HepG2 (cell line): Measurements from ENCODE around the gene SLC25A45. TPM values are rescaled to one million over a fixed set of nuclear protein-coding genes. Genes with fewer than 3 reads are reported as not detected.

Source experiments
- ATAC-seq: fragments of 200-7000 bp; cut with Tn5 transposase; 3 replicates; pipeline ENCODE4 v1.9.1; 2020; ENCODE audit warnings: mild to moderate bottlenecking, moderate library complexity
- BruUV-seq: library from RNA; stranded (reverse); fragments of 400-500 nt; replicated peaks from 2 replicates; lab custom pipeline; 2021; lab: Mats Ljungman, UMichigan
- CTCF ChIA-PET: fragments of 300-600 bp; formaldehyde crosslinking; extraction: SDS; loops from one replicate; lab custom pipeline; 2021; ENCODE audit warnings: low total read pairs, inconsistent platforms, low intra/inter-chr PET ratio; lab: Yijun Ruan, JAX
- POLR2A ChIA-PET: fragments of 350-600 bp; sonication (Branson Sonifier 250); formaldehyde crosslinking; loops from one replicate; lab custom pipeline; 2020; ENCODE audit warnings: antibody characterized with exemption, inconsistent platforms; lab: Yijun Ruan, JAX
- DNase-seq: peaks from one replicate; pipeline ENCODE4 v3.0.0-alpha.2; 2015; ENCODE audit warnings: low spot score
- FAIRE-seq: peaks from 3 replicates; lab custom pipeline; 2011; peaks lifted over from hg19 to GRCh38; lab: Jason Lieb, UNC
- H2AFZ ChIP-seq: one replicate; pipeline ENCODE4 v1.6.1; 2011; ENCODE audit warnings: low read length, inconsistent platforms
- H3K27ac ChIP-seq: fragments of 300-600 bp; 3 replicates; pipeline ENCODE4 v1.8.0; 2011; ENCODE audit warnings: mixed run types, mild to moderate bottlenecking, mixed read lengths, low read length, inconsistent platforms; ENCODE audit not compliant: insufficient read depth; ENCODE audit errors: extremely low read length
- H3K27me3 ChIP-seq, 2 experiments: fragments of 200-600 bp in 1 of 2; 2 replicates in 1 of 2; 3 replicates in 1 of 2; pipeline versions ENCODE4 v1.6.0 to v1.8.0; 2011; ENCODE audit warnings: low read length in 2 of 2, mild to moderate bottlenecking in 2 of 2, moderate library complexity in 2 of 2, inconsistent platforms in 1 of 2; ENCODE audit not compliant: insufficient read depth in 2 of 2, control insufficient read depth in 1 of 2
- H3K36me3 ChIP-seq, 2 experiments: fragments of 200-600 bp in 1 of 2; replicated peaks in 1 of 2; 2 replicates in 1 of 2; 3 replicates in 1 of 2; pipeline versions ENCODE4 v1.5.1 to v1.8.0; 2011; ENCODE audit warnings: low read length in 2 of 2, inconsistent platforms in 1 of 2; ENCODE audit not compliant: insufficient read depth in 2 of 2, control insufficient read depth in 1 of 2
- H3K4me1 ChIP-seq: 2 replicates; pipeline ENCODE4 v1.5.1; 2012; ENCODE audit warnings: low read length, inconsistent platforms; ENCODE audit not compliant: insufficient read depth
- H3K4me2 ChIP-seq: 2 replicates; pipeline ENCODE4 v1.6.0; 2011; ENCODE audit warnings: low read depth, low read length, inconsistent platforms
- H3K4me3 ChIP-seq, 3 experiments: fragments of 200-600 bp in 1 of 3; sonication (generic), shearing (Covaris generic) in 1 of 3; replicated peaks in 1 of 3; 2 replicates each; pipeline ENCODE4 v1.5.1; 2011 to 2016; ENCODE audit warnings: low read length in 3 of 3, inconsistent platforms in 2 of 3, low read depth in 2 of 3, mild to moderate bottlenecking in 2 of 3, control low read depth in 1 of 3, mixed read lengths in 1 of 3; ENCODE audit not compliant: insufficient read depth in 1 of 3
- H3K79me2 ChIP-seq: one replicate; pipeline ENCODE4 v1.6.1; 2011; ENCODE audit warnings: low read length, inconsistent platforms; ENCODE audit not compliant: insufficient read depth
- H3K9ac ChIP-seq: 2 replicates; pipeline ENCODE4 v1.6.0; 2011; ENCODE audit warnings: mild to moderate bottlenecking, low read depth, low read length, inconsistent platforms; ENCODE audit not compliant: insufficient read depth
- H3K9me3 ChIP-seq: 2 replicates; pipeline ENCODE4 v1.5.1; 2012; ENCODE audit warnings: mild to moderate bottlenecking, low read length
- H4K20me1 ChIP-seq: 2 replicates; pipeline ENCODE4 v1.6.0; 2011; ENCODE audit warnings: inconsistent platforms, mild to moderate bottlenecking, low read length, moderate library complexity; ENCODE audit not compliant: insufficient read depth
- DPF2 ChIP-seq: sonication (generic); formaldehyde crosslinking; IDR thresholded peaks from 2 replicates; pipeline ENCODE4 v1.4.0; 2020; ENCODE audit warnings: mild to moderate bottlenecking, low read depth, missing genetic modification reagents, borderline replicate concordance
- JUND ChIP-seq: sonication (generic); formaldehyde crosslinking; IDR thresholded peaks from 2 replicates; pipeline ENCODE4 v1.8.0; 2022; ENCODE audit warnings: mild to moderate bottlenecking, missing genetic modification reagents
- KMT2B ChIP-seq: IDR thresholded peaks from 2 replicates; pipeline ENCODE4 v1.6.1; 2016; ENCODE audit warnings: missing genetic modification reagents, missing compliant biosample characterization
- NKX3-1 ChIP-seq: sonication (generic); formaldehyde crosslinking; IDR thresholded peaks from 2 replicates; pipeline ENCODE4 v1.5.0; 2020; ENCODE audit warnings: missing genetic modification reagents
- WGBS: methylation state at CpG from one replicate; pipeline ENCODE4 v1.1.6; 2017; ENCODE audit warnings: low lambda C conversion rate; 5-methylcytosine and 5-hydroxymethylcytosine counted together
- in situ Hi-C: cut with HindIII; loops from 2 replicates; pipeline ENCODE4 v1.10.0; 2017; ENCODE audit warnings: low pct_unique_long_range_greater_than_20kb; ENCODE audit not compliant: extremely low pct_ligation_motif_present
- intact Hi-C: fragments of 100-400 bp; cut with micrococcal nuclease; formaldehyde crosslinking; loops from one replicate; pipeline ENCODE4 v1.10.0; 2022; ENCODE audit not compliant: unreplicated experiment
- polyA plus RNA-seq, 8 experiments: library from polyadenylated mRNA; depleted of rRNA in 3 of 8; stranded (reverse) in 7 of 8; unstranded in 1 of 8; fragments of >200 nt; fragmentation: Illumina TruSeq in 4 of 8; extraction: Trizol in 4 of 8; gene quantifications; 2 replicates each; pipeline versions ENCODE4 v1.2.1 to v1.2.3, GENCODE V29; 2011 to 2016; ENCODE audit warnings: low read depth in 4 of 8, missing spikeins in 1 of 8, mixed read lengths in 1 of 8; ENCODE audit not compliant: insufficient read depth in 1 of 8
- total RNA-seq, 5 experiments: library from RNA; depleted of rRNA; stranded (reverse); fragments of >200 nt; fragmentation: Illumina TruSeq; extraction: Trizol; gene quantifications; 2 replicates each; pipeline ENCODE4 v1.2.3, GENCODE V29; 2016; ENCODE audit warnings: low read depth in 1 of 5
- TF ChIP-seq, protein P1 (sequence below): sonication (generic); formaldehyde crosslinking; IDR thresholded peaks from 2 replicates; pipeline ENCODE4 v1.5.1; 2020; ENCODE audit warnings: mild to moderate bottlenecking, moderate library complexity, missing genetic modification reagents
- TF ChIP-seq, protein P2 (sequence below): sonication (generic); formaldehyde crosslinking; IDR thresholded peaks from 2 replicates; pipeline ENCODE4 v1.5.0; 2020; ENCODE audit warnings: missing genetic modification reagents

SLC25A45 gene
- total and polyA plus RNA-seq, 2 of the 13 experiments (the other 11 are each of a cell fraction or from before 2014, with no cell fraction given) = 1.2 to 3.4 TPM

DNA sequence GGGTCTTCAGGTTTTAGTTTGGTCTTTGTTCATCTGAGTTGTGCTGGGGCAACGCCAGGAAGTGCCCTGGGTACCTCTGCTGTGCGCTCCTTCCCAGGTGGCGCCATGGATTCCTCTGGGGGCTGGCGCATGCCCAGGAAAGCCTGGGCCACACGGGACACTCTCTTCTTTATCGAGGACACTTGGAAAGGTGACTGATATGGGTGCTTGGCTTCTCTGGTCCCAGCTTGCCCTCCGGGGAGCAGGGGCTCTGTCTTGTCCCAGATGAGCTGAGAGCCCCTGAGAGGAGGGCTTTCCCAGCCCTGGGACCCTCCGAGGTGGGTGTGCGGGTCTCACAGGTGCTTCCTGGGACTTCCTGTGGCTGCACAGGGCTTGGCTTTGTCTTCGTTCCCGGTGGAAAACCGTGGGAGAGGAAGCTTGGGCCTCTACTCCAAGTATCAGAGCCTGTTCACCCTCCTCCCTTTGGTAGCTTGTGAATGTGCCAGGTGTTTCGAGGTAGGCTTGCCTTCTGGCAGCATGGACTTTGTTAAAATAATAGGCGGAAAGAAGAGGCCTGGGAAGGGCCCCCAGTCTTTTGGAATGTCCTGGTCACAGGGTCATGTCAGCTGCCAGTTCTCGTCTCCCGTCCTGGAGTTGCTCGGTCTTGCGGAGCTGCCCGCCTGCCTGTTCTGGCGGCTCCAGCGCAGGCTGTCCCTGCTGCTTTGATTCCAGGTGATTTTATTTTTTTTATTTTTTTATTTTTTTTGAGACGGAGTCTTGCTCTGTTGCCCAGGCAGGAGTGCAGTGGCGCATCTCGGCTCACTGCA, 30.0 kb upstream of the SLC25A45 start:
- Histone ChIP-seq H3K9me3 (no peaks in the 10 kb centered on the region), H3K36me3 (peaks cover 2 to 28% of the 10 kb centered on the region in 2 experiments; a peak in 3 of 5 replicates), H4K20me1 (no peaks in the 10 kb centered on the region), H3K27ac (no peak overlapping the region), H3K27me3 (no peaks in the 10 kb centered on the region), H3K4me1 (peaks cover 33% of the 10 kb centered on the region), H3K9ac (no peak overlapping the region), H3K4me2 (no peak overlapping the region), H3K79me2 (peaks cover 14% of the 10 kb centered on the region), H3K4me3 (no peak overlapping the region), H2AFZ (no peak overlapping the region)
- 96% methylated on average over 22 of the region's 24 CpGs for WGBS
- ChIA-PET CTCF (no interaction called here), POLR2A (interaction anchor here (1.0 to 1.2 kb wide), 3 partner anchors 29 to 88 kb away, joined by 3 read pairs; partner anchors contain the start of gene MALAT1)
- TF ChIP-seq, protein P1, sequence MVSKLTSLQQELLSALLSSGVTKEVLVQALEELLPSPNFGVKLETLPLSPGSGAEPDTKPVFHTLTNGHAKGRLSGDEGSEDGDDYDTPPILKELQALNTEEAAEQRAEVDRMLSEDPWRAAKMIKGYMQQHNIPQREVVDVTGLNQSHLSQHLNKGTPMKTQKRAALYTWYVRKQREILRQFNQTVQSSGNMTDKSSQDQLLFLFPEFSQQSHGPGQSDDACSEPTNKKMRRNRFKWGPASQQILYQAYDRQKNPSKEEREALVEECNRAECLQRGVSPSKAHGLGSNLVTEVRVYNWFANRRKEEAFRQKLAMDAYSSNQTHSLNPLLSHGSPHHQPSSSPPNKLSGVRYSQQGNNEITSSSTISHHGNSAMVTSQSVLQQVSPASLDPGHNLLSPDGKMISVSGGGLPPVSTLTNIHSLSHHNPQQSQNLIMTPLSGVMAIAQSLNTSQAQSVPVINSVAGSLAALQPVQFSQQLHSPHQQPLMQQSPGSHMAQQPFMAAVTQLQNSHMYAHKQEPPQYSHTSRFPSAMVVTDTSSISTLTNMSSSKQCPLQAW (CRISPR knock-in tag) = no peak
- TF ChIP-seq DPF2 = no peak
- TF ChIP-seq, protein P2, sequence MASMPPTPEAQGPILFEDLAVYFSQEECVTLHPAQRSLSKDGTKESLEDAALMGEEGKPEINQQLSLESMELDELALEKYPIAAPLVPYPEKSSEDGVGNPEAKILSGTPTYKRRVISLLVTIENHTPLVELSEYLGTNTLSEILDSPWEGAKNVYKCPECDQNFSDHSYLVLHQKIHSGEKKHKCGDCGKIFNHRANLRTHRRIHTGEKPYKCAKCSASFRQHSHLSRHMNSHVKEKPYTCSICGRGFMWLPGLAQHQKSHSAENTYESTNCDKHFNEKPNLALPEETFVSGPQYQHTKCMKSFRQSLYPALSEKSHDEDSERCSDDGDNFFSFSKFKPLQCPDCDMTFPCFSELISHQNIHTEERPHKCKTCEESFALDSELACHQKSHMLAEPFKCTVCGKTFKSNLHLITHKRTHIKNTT = no peak
- no peak for TF ChIP-seq NKX3-1 (CRISPR knock-in tag)
- no peak for TF ChIP-seq KMT2B (CRISPR knock-in tag)
- no peak for TF ChIP-seq JUND (CRISPR knock-in tag)
- no peak for ATAC-seq
- in situ Hi-C loops = no loop called here
- no peak for DNase-seq
- intact Hi-C loops = no loop called here
- no TSS peak for BruUV-seq
- no peak for FAIRE-seq
